ENCODE measurements around the gene CAD. TPM values are rescaled to one million over a fixed set of nuclear protein-coding genes. Genes with fewer than 3 reads are reported as not detected.
A peak's percentile ranks its signal among the peaks of the same experiment; 100 is the strongest.

The CAD gene
- total RNA-seq, 1 experiment from 2014 or later: 86.4 TPM

DNA sequence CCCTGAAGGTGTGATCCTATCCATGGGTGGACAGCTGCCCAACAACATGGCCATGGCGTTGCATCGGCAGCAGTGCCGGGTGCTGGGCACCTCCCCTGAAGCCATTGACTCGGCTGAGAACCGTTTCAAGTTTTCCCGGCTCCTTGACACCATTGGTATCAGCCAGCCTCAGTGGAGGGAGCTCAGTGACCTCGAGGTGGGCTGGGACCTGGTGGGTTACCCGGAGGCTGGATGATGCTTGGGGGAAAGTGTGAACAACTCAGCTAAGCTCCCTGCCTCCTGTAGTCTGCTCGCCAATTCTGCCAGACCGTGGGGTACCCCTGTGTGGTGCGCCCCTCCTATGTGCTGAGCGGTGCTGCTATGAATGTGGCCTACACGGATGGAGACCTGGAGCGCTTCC is 16.2 kb downstream of the CAD start:
- no peak for DNase-seq
- CTCF ChIA-PET: no interaction called here
- TF ChIP-seq, protein P1, sequence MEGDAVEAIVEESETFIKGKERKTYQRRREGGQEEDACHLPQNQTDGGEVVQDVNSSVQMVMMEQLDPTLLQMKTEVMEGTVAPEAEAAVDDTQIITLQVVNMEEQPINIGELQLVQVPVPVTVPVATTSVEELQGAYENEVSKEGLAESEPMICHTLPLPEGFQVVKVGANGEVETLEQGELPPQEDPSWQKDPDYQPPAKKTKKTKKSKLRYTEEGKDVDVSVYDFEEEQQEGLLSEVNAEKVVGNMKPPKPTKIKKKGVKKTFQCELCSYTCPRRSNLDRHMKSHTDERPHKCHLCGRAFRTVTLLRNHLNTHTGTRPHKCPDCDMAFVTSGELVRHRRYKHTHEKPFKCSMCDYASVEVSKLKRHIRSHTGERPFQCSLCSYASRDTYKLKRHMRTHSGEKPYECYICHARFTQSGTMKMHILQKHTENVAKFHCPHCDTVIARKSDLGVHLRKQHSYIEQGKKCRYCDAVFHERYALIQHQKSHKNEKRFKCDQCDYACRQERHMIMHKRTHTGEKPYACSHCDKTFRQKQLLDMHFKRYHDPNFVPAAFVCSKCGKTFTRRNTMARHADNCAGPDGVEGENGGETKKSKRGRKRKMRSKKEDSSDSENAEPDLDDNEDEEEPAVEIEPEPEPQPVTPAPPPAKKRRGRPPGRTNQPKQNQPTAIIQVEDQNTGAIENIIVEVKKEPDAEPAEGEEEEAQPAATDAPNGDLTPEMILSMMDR (IDR thresholded peaks at IDR 0.05; ENCODE audit: insufficient read depth in 1 of 2, low read depth in 1 of 2, low read length in 1 of 2, severe bottlenecking in 1 of 2, unreplicated experiment in 1 of 2): no peak
- H3K27ac Mint-ChIP-seq (ENCODE audit: unreplicated experiment): no peak overlapping the region
- no peaks in the 10 kb centered on the region for H3K27me3 Mint-ChIP-seq (ENCODE audit: insufficient read depth, unreplicated experiment)
- Histone ChIP-seq H3K9me3 (no peaks in the 10 kb centered on the region), H3K27me3 (replicated peaks; ENCODE audit: control insufficient read depth, insufficient read depth, low read length) (no peaks in the 10 kb centered on the region), H3K36me3 (ENCODE audit: control insufficient read depth, insufficient read depth, low read length) (peaks cover 19% of the 10 kb centered on the region), H3K4me1 (no peaks in the 10 kb centered on the region), H3K4me3 (ENCODE audit: low read depth, low read length) (no peak overlapping the region)
- H3K4me1 Mint-ChIP-seq (ENCODE audit: low read depth, unreplicated experiment): no peaks in the 10 kb centered on the region
- POLR2A ChIA-PET: no interaction called here
- TSS peak; percentile 31 for BruUV-seq (replicated peaks)
- no peaks in the 10 kb centered on the region for H3K9me3 Mint-ChIP-seq (ENCODE audit: unreplicated experiment)
- H3K36me3 Mint-ChIP-seq (ENCODE audit: insufficient read depth, unreplicated experiment): peaks cover 88% of the 10 kb centered on the region
- no peak overlapping the region for H3K4me3 Mint-ChIP-seq (ENCODE audit: unreplicated experiment)
- intact Hi-C loops (cut with micrococcal nuclease; ENCODE audit: unreplicated experiment): no loop called here

DNA sequence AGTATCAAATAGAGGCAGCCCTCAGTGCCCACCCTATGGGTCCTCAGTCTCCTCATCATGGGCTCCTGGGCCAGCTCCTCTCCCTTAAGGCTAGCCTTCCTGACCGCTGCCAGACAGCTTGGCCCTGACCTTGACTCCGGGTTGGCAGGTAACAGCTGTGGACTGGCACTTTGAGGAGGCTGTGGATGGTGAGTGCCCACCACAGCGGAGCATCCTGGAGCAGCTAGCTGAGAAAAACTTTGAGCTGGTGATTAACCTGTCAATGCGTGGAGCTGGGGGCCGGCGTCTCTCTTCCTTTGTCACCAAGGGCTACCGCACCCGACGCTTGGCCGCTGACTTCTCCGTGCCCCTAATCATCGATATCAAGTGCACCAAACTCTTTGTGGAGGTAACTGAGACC is 19.0 kb downstream of the CAD start:
- H3K36me3 Mint-ChIP-seq (ENCODE audit: insufficient read depth, unreplicated experiment): peaks cover 88% of the 10 kb centered on the region
- TF ChIP-seq, protein P1 (IDR thresholded peaks at IDR 0.05; ENCODE audit: insufficient read depth in 1 of 2, low read depth in 1 of 2, low read length in 1 of 2, severe bottlenecking in 1 of 2, unreplicated experiment in 1 of 2): no peak
- no peaks in the 10 kb centered on the region for H3K27me3 ChIP-seq (replicated peaks; ENCODE audit: control insufficient read depth, insufficient read depth, low read length)
- DNase-seq: no peak
- H3K4me3 Mint-ChIP-seq (ENCODE audit: unreplicated experiment): no peak overlapping the region
- H3K4me1 Mint-ChIP-seq (ENCODE audit: low read depth, unreplicated experiment): no peaks in the 10 kb centered on the region
- H3K9me3 Mint-ChIP-seq (ENCODE audit: unreplicated experiment): no peaks in the 10 kb centered on the region
- H3K4me1 ChIP-seq: no peaks in the 10 kb centered on the region
- no peak overlapping the region for H3K4me3 ChIP-seq (ENCODE audit: low read depth, low read length)
- peaks cover 19% of the 10 kb centered on the region for H3K36me3 ChIP-seq (ENCODE audit: control insufficient read depth, insufficient read depth, low read length)
- intact Hi-C loops (cut with micrococcal nuclease; ENCODE audit: unreplicated experiment): no loop called here
- H3K27me3 Mint-ChIP-seq (ENCODE audit: insufficient read depth, unreplicated experiment): no peaks in the 10 kb centered on the region
- H3K27ac Mint-ChIP-seq (ENCODE audit: unreplicated experiment): no peak overlapping the region
- POLR2A ChIA-PET: no interaction called here
- BruUV-seq (replicated peaks): no TSS peak
- no peaks in the 10 kb centered on the region for H3K9me3 ChIP-seq
- CTCF ChIA-PET: interaction anchor here (0.6 kb wide), 1 partner anchor 468 kb away, joined by 4 read pairs; no protein-coding TSS in a partner anchor

GRCh38 chr2:27236626-27237025 is 19.5 kb downstream of the CAD start:
- Histone ChIP-seq H3K4me3 (ENCODE audit: low read depth, low read length) (no peak overlapping the region), H3K9me3 (no peaks in the 10 kb centered on the region), H3K4me1 (no peaks in the 10 kb centered on the region), H3K27me3 (replicated peaks; ENCODE audit: control insufficient read depth, insufficient read depth, low read length) (no peaks in the 10 kb centered on the region), H3K36me3 (ENCODE audit: control insufficient read depth, insufficient read depth, low read length) (peaks cover 18% of the 10 kb centered on the region)
- TF ChIP-seq, protein P1 (IDR thresholded peaks at IDR 0.05; ENCODE audit: insufficient read depth in 1 of 2, low read depth in 1 of 2, low read length in 1 of 2, severe bottlenecking in 1 of 2, unreplicated experiment in 1 of 2): no peak
- H3K27me3 Mint-ChIP-seq (ENCODE audit: insufficient read depth, unreplicated experiment): no peaks in the 10 kb centered on the region
- BruUV-seq (replicated peaks): no TSS peak
- H3K36me3 Mint-ChIP-seq (ENCODE audit: insufficient read depth, unreplicated experiment): peaks cover 86% of the 10 kb centered on the region
- CTCF ChIA-PET: no interaction called here
- DNase-seq: peak in 1 of 2 experiments; percentile 22
- no peak overlapping the region for H3K4me3 Mint-ChIP-seq (ENCODE audit: unreplicated experiment)
- POLR2A ChIA-PET: no interaction called here
- intact Hi-C loops (cut with micrococcal nuclease; ENCODE audit: unreplicated experiment): no loop called here
- H3K4me1 Mint-ChIP-seq (ENCODE audit: low read depth, unreplicated experiment): no peaks in the 10 kb centered on the region
- no peaks in the 10 kb centered on the region for H3K9me3 Mint-ChIP-seq (ENCODE audit: unreplicated experiment)
- H3K27ac Mint-ChIP-seq (ENCODE audit: unreplicated experiment): no peak overlapping the region
